Sigmoid colon (tissue), 4 donors: Measurements from ENCODE around the gene SLC25A30.

Experiments
- CTCF ChIP-seq, 4 experiments: fragments of 450-650 bp in 3 of 4; fragments of 200-600 bp in 1 of 4; IDR thresholded peaks; one replicate each; pipeline ENCODE4 v1.5.1; 2016 to 2019; ENCODE audit warnings: antibody characterized with exemption in 4 of 4, mild to moderate bottlenecking in 3 of 4, moderate library complexity in 2 of 4
- EP300 ChIP-seq, 4 donors: sonication (generic); formaldehyde crosslinking; IDR thresholded peaks; one replicate each; pipeline ENCODE4 v1.6.1; 2017; ENCODE audit warnings: antibody characterized with exemption in 4 of 4
- POLR2A ChIP-seq, 2 donors: fragments of 450-650 bp; IDR thresholded peaks; one replicate each; pipeline ENCODE4 v1.6.1; 2016; ENCODE audit warnings: antibody characterized with exemption in 2 of 2, mild to moderate bottlenecking in 2 of 2, moderate library complexity in 2 of 2

- TF ChIP-seq POLR2A (IDR thresholded peaks at IDR 0.05) (no peak), CTCF (IDR thresholded peaks at IDR 0.05) (no peak), EP300 (IDR thresholded peaks at IDR 0.05) (no peak)
Observed at GRCh38 chr13:45451282-45451681, 33.1 kb upstream of the SLC25A30 start.
